H1 (cell line): ENCODE results near the gene RAB3IL1. TPM values are rescaled to one million over a fixed set of nuclear protein-coding genes. Genes with fewer than 3 reads are reported as not detected.
"Not testable (repeated sequence)": the region's sequence is repeated elsewhere in the genome, so short reads cannot be mapped to it uniquely, and the experiment has no call there.

Experiments
- CTCF ChIA-PET: fragments of 300-600 bp; sonication (Branson Sonifier 250); formaldehyde crosslinking; loops from one replicate; lab custom pipeline; 2021; ENCODE audit not compliant: partially characterized antibody; lab: Charles Lee
- POLR2A ChIA-PET: fragments of 300-600 bp; sonication (Branson Sonifier 250); formaldehyde crosslinking; loops from one replicate; lab custom pipeline; 2021; ENCODE audit warnings: inconsistent platforms; ENCODE audit not compliant: partially characterized antibody; lab: Charles Lee
- DNase-seq, 2 experiments: peaks; one replicate each; pipeline versions ENCODE4 v3.0.0 to v3.0.0-alpha.2; 2010 to 2022; ENCODE audit warnings: low spot score in 2 of 2, low read depth in 1 of 2, mixed read lengths in 1 of 2
- FAIRE-seq: peaks from 2 replicates; lab custom pipeline; 2011; peaks lifted over from hg19 to GRCh38; lab: Jason Lieb, UNC
- H2AFZ ChIP-seq: 2 replicates; pipeline ENCODE4 v1.8.1; 2012; ENCODE audit warnings: low read length, inconsistent platforms
- H2AK5ac ChIP-seq: 2 replicates; pipeline ENCODE4 v1.6.1; 2013; ENCODE audit warnings: low read depth, low read length
- H2BK120ac ChIP-seq: replicated peaks from 2 replicates; pipeline ENCODE3; 2013; ENCODE audit warnings: low read depth, low read length, inconsistent platforms
- H2BK12ac ChIP-seq: 2 replicates; pipeline ENCODE4 v1.6.1; 2013; ENCODE audit warnings: low read depth, low read length
- H2BK15ac ChIP-seq: 2 replicates; pipeline ENCODE4 v1.6.1; 2013; ENCODE audit warnings: low read length
- H2BK20ac ChIP-seq: 2 replicates; pipeline ENCODE4 v1.6.1; 2013; ENCODE audit warnings: low read length
- H2BK5ac ChIP-seq: 2 replicates; pipeline ENCODE4 v1.6.1; 2013; ENCODE audit warnings: low read depth, low read length
- H3K14ac ChIP-seq: 2 replicates; pipeline ENCODE4 v1.6.1; 2013; ENCODE audit warnings: inconsistent platforms; ENCODE audit not compliant: insufficient read length
- H3K18ac ChIP-seq: 2 replicates; pipeline ENCODE4 v1.6.1; 2013; ENCODE audit warnings: low read length; ENCODE audit errors: extremely low read depth
- H3K23ac ChIP-seq: 2 replicates; pipeline ENCODE4 v1.6.1; 2013; ENCODE audit warnings: inconsistent platforms; ENCODE audit not compliant: insufficient read length
- H3K23me2 ChIP-seq: 2 replicates; pipeline ENCODE4 v1.6.1; 2013; ENCODE audit warnings: low read depth, low read length
- H3K27ac ChIP-seq: 2 replicates; pipeline ENCODE4 v1.6.1; 2011; ENCODE audit warnings: low read depth, low read length, inconsistent platforms
- H3K27me3 ChIP-seq, 4 experiments: replicated peaks in 1 of 4; 1 replicate in 1 of 4; 2 replicates in 3 of 4; pipeline versions ENCODE4 v1.6.1 to v1.8.1; 2011 to 2013; ENCODE audit warnings: low read length in 3 of 4, mild to moderate bottlenecking in 3 of 4, inconsistent platforms in 2 of 4, mixed read lengths in 2 of 4, moderate library complexity in 1 of 4; ENCODE audit not compliant: control insufficient read depth in 3 of 4, insufficient read depth in 3 of 4; ENCODE audit errors: extremely low read depth in 1 of 4
- H3K36me3 ChIP-seq, 4 experiments: 2 replicates each; pipeline versions ENCODE4 v1.6.1 to v1.8.1; 2011 to 2013; ENCODE audit warnings: mild to moderate bottlenecking in 4 of 4, low read length in 3 of 4, moderate library complexity in 2 of 4, control low read depth in 1 of 4, inconsistent platforms in 1 of 4; ENCODE audit not compliant: insufficient read depth in 4 of 4, control insufficient read depth in 2 of 4
- H3K4ac ChIP-seq: replicated peaks from 2 replicates; pipeline ENCODE3; 2013; ENCODE audit warnings: low read length, low read depth, mixed read lengths, inconsistent platforms; ENCODE audit not compliant: insufficient read length
- H3K4me1 ChIP-seq, 4 experiments: replicated peaks in 1 of 4; 1 replicate in 1 of 4; 2 replicates in 3 of 4; pipeline versions ENCODE4 v1.6.1 to v1.8.1; 2011 to 2013; ENCODE audit warnings: low read length in 3 of 4, inconsistent platforms in 2 of 4, mixed read lengths in 1 of 4; ENCODE audit not compliant: insufficient read depth in 4 of 4, control insufficient read depth in 3 of 4
- H3K4me2 ChIP-seq, 2 experiments: 2 replicates each; pipeline versions ENCODE4 v1.6.1 to v1.8.1; 2011 to 2013; ENCODE audit warnings: low read depth in 2 of 2, low read length in 2 of 2, control low read depth in 1 of 2, inconsistent platforms in 1 of 2, mild to moderate bottlenecking in 1 of 2; ENCODE audit not compliant: insufficient read depth in 1 of 2
- H3K4me3 ChIP-seq, 4 experiments: fragments of 200-600, 300-600 bp in 1 of 4; sonication (generic), shearing (Covaris generic), sonication (Bioruptor Twin) in 1 of 4; 2 replicates each; pipeline versions ENCODE4 v1.5.1 to v1.8.1; 2011 to 2016; ENCODE audit warnings: low read length in 4 of 4, low read depth in 3 of 4, control low read depth in 2 of 4, inconsistent platforms in 2 of 4, mild to moderate bottlenecking in 2 of 4, mixed read lengths in 1 of 4, moderate library complexity in 1 of 4; ENCODE audit not compliant: insufficient read depth in 2 of 4; ENCODE audit errors: extremely low read depth in 1 of 4
- H3K56ac ChIP-seq: replicated peaks from 2 replicates; pipeline ENCODE3; 2013; ENCODE audit warnings: low read depth, mild to moderate bottlenecking, mixed read lengths, low read length, inconsistent platforms; ENCODE audit not compliant: insufficient read length
- H3K79me1 ChIP-seq: 2 replicates; pipeline ENCODE4 v1.6.1; 2013; ENCODE audit warnings: low read depth, low read length, control low read depth
- H3K79me2 ChIP-seq, 2 experiments: 2 replicates each; pipeline versions ENCODE4 v1.6.1 to v1.8.1; 2012 to 2013; ENCODE audit warnings: low read length in 2 of 2, mild to moderate bottlenecking in 2 of 2, inconsistent platforms in 1 of 2; ENCODE audit not compliant: insufficient read depth in 2 of 2, control insufficient read depth in 1 of 2
- H3K9ac ChIP-seq, 4 experiments: replicated peaks in 1 of 4; 1 replicate in 1 of 4; 2 replicates in 3 of 4; pipeline versions ENCODE4 v1.6.1 to v1.8.1; 2011 to 2013; ENCODE audit warnings: low read depth in 3 of 4, low read length in 3 of 4, control low read depth in 2 of 4, mild to moderate bottlenecking in 2 of 4, moderate library complexity in 2 of 4, inconsistent platforms in 1 of 4; ENCODE audit errors: extremely low read depth in 1 of 4
- H3K9me3 ChIP-seq, 2 experiments: 2 replicates each; pipeline versions ENCODE4 v1.6.1 to v1.8.1; 2012 to 2013; ENCODE audit warnings: mild to moderate bottlenecking in 2 of 2, moderate library complexity in 2 of 2, control low read depth in 1 of 2, inconsistent platforms in 1 of 2, low read depth in 1 of 2, low read length in 1 of 2, mixed read lengths in 1 of 2; ENCODE audit not compliant: insufficient read depth in 2 of 2
- H4K20me1 ChIP-seq, 2 experiments: replicated peaks in 1 of 2; 2 replicates each; pipeline versions ENCODE3 to v1.8.1; 2011 to 2013; ENCODE audit warnings: inconsistent platforms in 2 of 2, low read length in 2 of 2, mild to moderate bottlenecking in 1 of 2; ENCODE audit not compliant: insufficient read depth in 2 of 2, control insufficient read depth in 1 of 2
- H4K5ac ChIP-seq: 2 replicates; pipeline ENCODE4 v1.6.1; 2013; ENCODE audit warnings: low read length, low read depth, mixed read lengths, inconsistent platforms; ENCODE audit not compliant: insufficient read length
- H4K8ac ChIP-seq: 2 replicates; pipeline ENCODE4 v1.8.0; 2013; ENCODE audit warnings: mild to moderate bottlenecking, moderate library complexity, low read length, inconsistent platforms; ENCODE audit not compliant: insufficient read depth; ENCODE audit errors: extremely low read depth
- H4K91ac ChIP-seq: replicated peaks from 2 replicates; pipeline ENCODE3; 2013; ENCODE audit warnings: low read length, mixed read lengths, inconsistent platforms; ENCODE audit not compliant: insufficient read length
- SIN3A ChIP-seq, 2 experiments: IDR thresholded peaks in 1 of 2; conservative IDR thresholded peaks in 1 of 2; 2 replicates each; pipeline ENCODE4 v1.6.1; 2011 to 2012; ENCODE audit warnings: low read length in 2 of 2, improper control_type of control experiment in 1 of 2, low read depth in 1 of 2, mild to moderate bottlenecking in 1 of 2
- SP1 ChIP-seq: IDR thresholded peaks from 2 replicates; pipeline ENCODE4 v1.6.1; 2011; ENCODE audit warnings: low read depth, low read length
- TAF7 ChIP-seq: optimal IDR thresholded peaks from 2 replicates; pipeline ENCODE3; 2011; ENCODE audit warnings: low read depth, mild to moderate bottlenecking, inconsistent platforms, low read length, moderate library complexity, borderline replicate concordance
- WGBS, 2 experiments: shearing (Covaris generic) in 1 of 2; methylation state at CpG; one replicate each; pipeline versions ENCODE4 v1.1.6 to v1.1.7; 2013 to 2015; ENCODE audit warnings: low lambda C conversion rate in 2 of 2, mixed read lengths in 2 of 2, inconsistent platforms in 1 of 2, low coverage in 1 of 2, missing lambda C conversion rate in 1 of 2; ENCODE audit not compliant: insufficient replicate concordance in 2 of 2, insufficient coverage in 1 of 2, insufficient read length in 1 of 2; ENCODE audit errors: extremely low coverage in 1 of 2, missing lambda C conversion rate in 1 of 2; 5-methylcytosine and 5-hydroxymethylcytosine counted together
- polyA plus RNA-seq, 7 experiments: library from polyadenylated mRNA; depleted of rRNA in 3 of 7; stranded (reverse) in 5 of 7; unstranded in 2 of 7; fragments of >200 nt in 5 of 7; fragments of 200-250 nt in 2 of 7; gene quantifications; 1 replicate in 5 of 7; 2 replicates in 1 of 7; 4 replicates in 1 of 7; pipeline versions ENCODE4 v1.2.1 to v1.2.3, GENCODE V29; 2011 to 2013; ENCODE audit warnings: missing spikeins in 2 of 7, mixed read lengths in 2 of 7
- total RNA-seq: library from RNA; stranded (reverse); fragmentation: NEBNext Ultra II Directional; extraction: Animal tissue kit (Norgen Biotek cat#: 25700); gene quantifications from 2 replicates; pipeline ENCODE4 v1.2.1, GENCODE V29; 2021

Gene RAB3IL1
- total and polyA plus RNA-seq, 2 of the 8 experiments (the other 6 are each of a cell fraction or from before 2014, with no cell fraction given): 6.8 to 7.9 TPM

DNA sequence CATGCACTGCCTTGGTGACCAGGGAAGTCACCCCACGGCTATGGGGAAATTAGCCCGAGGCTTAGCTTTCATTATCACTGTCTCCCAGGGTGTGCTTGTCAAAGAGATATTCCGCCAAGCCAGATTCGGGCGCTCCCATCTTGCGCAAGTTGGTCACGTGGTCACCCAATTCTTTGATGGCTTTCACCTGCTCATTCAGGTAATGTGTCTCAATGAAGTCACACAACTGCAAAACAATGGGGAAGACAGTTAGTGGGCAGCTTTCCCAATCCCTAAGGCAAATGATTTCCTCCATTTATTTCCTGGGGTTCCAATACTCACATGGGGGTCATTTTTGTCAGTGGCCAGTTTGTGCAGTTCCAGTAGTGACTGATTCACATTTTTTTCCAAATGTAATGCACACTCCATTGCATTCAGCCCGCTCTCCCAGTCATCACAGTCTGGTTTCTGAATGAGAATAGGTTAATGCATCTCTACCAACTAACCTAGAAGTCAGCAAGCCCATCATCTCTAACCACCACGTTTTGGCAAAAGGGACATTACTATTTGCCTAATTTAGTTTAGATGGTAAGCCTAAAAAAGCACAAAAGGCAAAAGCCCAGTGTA, 47.4 kb upstream of the RAB3IL1 start:
- not testable (repeated sequence) for H3K56ac ChIP-seq, H2BK20ac ChIP-seq, H2AFZ ChIP-seq, H3K18ac ChIP-seq, H3K23ac ChIP-seq, H3K9me3 ChIP-seq, H4K91ac ChIP-seq, H3K9ac ChIP-seq, H2BK120ac ChIP-seq, H2BK5ac ChIP-seq, H3K4ac ChIP-seq, H3K27ac ChIP-seq, H3K14ac ChIP-seq, H4K5ac ChIP-seq, H3K79me1 ChIP-seq, FAIRE-seq, DNase-seq, H4K8ac ChIP-seq, H2AK5ac ChIP-seq, H2BK12ac ChIP-seq, H2BK15ac ChIP-seq, H3K27me3 ChIP-seq
- Histone ChIP-seq H3K4me3 (peak overlapping the region in 1 of 4 experiments; percentile 94; a peak in 2 of 8 replicates), H3K4me1 (peaks cover 0 to 10% (median 5%) of the 10 kb centered on the region in 4 experiments; a peak in 4 of 7 replicates), H4K20me1 (peaks cover 10 to 21% of the 10 kb centered on the region in 2 experiments), H3K79me2 (peaks cover 14 to 35% of the 10 kb centered on the region in 2 experiments), H3K36me3 (peaks cover 14 to 29% (median 28%) of the 10 kb centered on the region in 4 experiments; a peak in 7 of 8 replicates), H3K4me2 (peak overlapping the region; percentile 27 to 90; a peak in 2 of 4 replicates), H3K23me2 (peaks cover 12% of the 10 kb centered on the region; the same call in 1 of the 2 replicates)
- ChIA-PET POLR2A (interaction anchor here (0.9 to 25.7 kb wide), 13 partner anchors 5 to 144 kb away, joined by 3 to 458 read pairs (median 5); partner anchors contain the start of genes BEST1 and FTH1), CTCF (interaction anchor here (0.6 to 6.0 kb wide), 9 partner anchors 8 to 116 kb away, joined by 3 to 38 read pairs (median 4); no protein-coding TSS in a partner anchor)
- 91% methylated on average over 9 of the region's 9 CpGs; no CpG with 5 or more reads in 1 of the 2 experiments for WGBS, 2 experiments
- TF ChIP-seq SP1 (peak; percentile 72; the same call in 1 of the 2 replicates), SIN3A (conservative IDR thresholded peaks at IDR 0.05 in 1 of 2, IDR thresholded peaks at IDR 0.05 in 1 of 2; ENCODE audit: low read depth in 1 of 2, low read length in 2 of 2) (peak in 1 of 2 experiments; percentile 56; a peak in 1 of 4 replicates), TAF7 (peak; percentile 29)
